Loucy (cell line): ENCODE measurements around the gene GRB10.

Experiments
- H2AFZ ChIP-seq: fragments of 200-600 bp; sonication (generic); 2 replicates; pipeline ENCODE4 v1.6.0; 2016; ENCODE audit warnings: antibody characterized with exemption, mild to moderate bottlenecking, low read length, moderate library complexity
- H3F3A ChIP-seq: fragments of 200-600 bp; 2 replicates; pipeline ENCODE4 v1.6.0; 2016; ENCODE audit warnings: antibody characterized with exemption, low read depth, mild to moderate bottlenecking
- H3K27me3 ChIP-seq: fragments of 200-600 bp; sonication (generic); 2 replicates; pipeline ENCODE4 v1.6.1; 2014; ENCODE audit warnings: low read length, mild to moderate bottlenecking; ENCODE audit not compliant: insufficient read depth, poor library complexity, severe bottlenecking
- H3K36me3 ChIP-seq: fragments of 200-600 bp; sonication (generic); 2 replicates; pipeline ENCODE4 v1.6.1; 2016; ENCODE audit warnings: low read length; ENCODE audit not compliant: insufficient read depth
- H3K4me1 ChIP-seq: fragments of 200-600 bp; sonication (generic); 2 replicates; pipeline ENCODE4 v1.5.1; 2014; ENCODE audit warnings: low read length, mild to moderate bottlenecking; ENCODE audit not compliant: insufficient read depth, poor library complexity, severe bottlenecking
- H3K4me2 ChIP-seq: fragments of 200-600 bp; sonication (generic); 2 replicates; pipeline ENCODE4 v1.6.0; 2014; ENCODE audit warnings: antibody characterized with exemption, low read length, low read depth, mild to moderate bottlenecking; ENCODE audit not compliant: poor library complexity, severe bottlenecking
- H3K4me3 ChIP-seq: fragments of 200-600 bp; sonication (generic); 2 replicates; pipeline ENCODE4 v1.5.1; 2014; ENCODE audit warnings: low read length, mild to moderate bottlenecking, mixed read lengths; ENCODE audit not compliant: poor library complexity, severe bottlenecking
- H3K79me2 ChIP-seq: fragments of 200-600 bp; sonication (generic); 2 replicates; pipeline ENCODE4 v1.6.1; 2014; ENCODE audit warnings: low read length; ENCODE audit not compliant: insufficient read depth
- H3K9ac ChIP-seq: fragments of 200-600 bp; sonication (generic); 2 replicates; pipeline ENCODE4 v1.6.0; 2014; ENCODE audit warnings: mild to moderate bottlenecking, low read depth, low read length, moderate library complexity; ENCODE audit not compliant: poor library complexity, severe bottlenecking
- H3K9me2 ChIP-seq: fragments of 200-600 bp; sonication (generic); replicated peaks from 2 replicates; pipeline ENCODE4 v1.6.1; 2016; ENCODE audit warnings: low read depth, low read length, mixed read lengths
- H3K9me3 ChIP-seq: fragments of 200-600 bp; sonication (generic); 2 replicates; pipeline ENCODE4 v1.6.1; 2014; ENCODE audit warnings: mild to moderate bottlenecking, antibody characterized with exemption, low read length, low read depth; ENCODE audit not compliant: insufficient read depth
- H4K20me1 ChIP-seq: fragments of 200-600 bp; sonication (generic); 2 replicates; pipeline ENCODE4 v1.6.0; 2014; ENCODE audit warnings: antibody characterized with exemption, low read length, mild to moderate bottlenecking; ENCODE audit not compliant: insufficient read depth, poor library complexity, severe bottlenecking
- EZH2phosphoT487 ChIP-seq: fragments of 200-600 bp; IDR thresholded peaks from 2 replicates; pipeline ENCODE4 v1.6.1; 2018; ENCODE audit warnings: antibody characterized with exemption, mild to moderate bottlenecking, moderate library complexity, borderline replicate concordance
- TF ChIP-seq, protein P1 (sequence below): fragments of 200-600 bp; sonication (generic); conservative IDR thresholded peaks from 2 replicates; pipeline ENCODE4 v1.5.1; 2014; ENCODE audit warnings: mild to moderate bottlenecking, antibody characterized with exemption, low read length

Gene GRB10

DNA sequence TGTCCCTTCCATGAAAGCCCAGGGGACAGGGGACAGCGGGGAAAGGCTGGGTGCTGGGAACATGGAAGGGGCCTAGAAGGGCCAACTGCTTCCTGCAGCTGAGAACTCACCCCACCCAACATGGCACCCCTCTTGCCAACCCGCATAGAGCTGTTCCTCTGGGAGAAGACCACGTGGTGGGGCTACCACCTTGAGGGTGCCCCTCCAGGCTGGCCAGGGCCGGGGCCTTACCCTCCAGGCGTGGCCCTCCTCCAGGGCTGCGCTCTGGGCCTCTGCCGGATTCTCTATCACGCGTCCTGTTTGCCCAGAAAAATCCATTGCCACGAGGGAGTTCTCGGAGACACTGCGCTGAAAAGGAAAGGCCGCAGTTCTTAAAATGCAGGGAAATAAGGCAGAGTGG is 177.6 kb downstream of the GRB10 start:
- Histone ChIP-seq H4K20me1 (no peaks in the 10 kb centered on the region), H3K4me2 (no peak overlapping the region), H3K9me3 (no peaks in the 10 kb centered on the region), H2AFZ (no peak overlapping the region), H3F3A (no peaks in the 10 kb centered on the region), H3K4me3 (no peak overlapping the region), H3K79me2 (no peaks in the 10 kb centered on the region), H3K9ac (no peak overlapping the region), H3K4me1 (peaks cover 3% of the 10 kb centered on the region), H3K36me3 (no peaks in the 10 kb centered on the region), H3K9me2 (no peaks in the 10 kb centered on the region), H3K27me3 (no peaks in the 10 kb centered on the region)
- no peak for TF ChIP-seq EZH2phosphoT487
- TF ChIP-seq, protein P1, sequence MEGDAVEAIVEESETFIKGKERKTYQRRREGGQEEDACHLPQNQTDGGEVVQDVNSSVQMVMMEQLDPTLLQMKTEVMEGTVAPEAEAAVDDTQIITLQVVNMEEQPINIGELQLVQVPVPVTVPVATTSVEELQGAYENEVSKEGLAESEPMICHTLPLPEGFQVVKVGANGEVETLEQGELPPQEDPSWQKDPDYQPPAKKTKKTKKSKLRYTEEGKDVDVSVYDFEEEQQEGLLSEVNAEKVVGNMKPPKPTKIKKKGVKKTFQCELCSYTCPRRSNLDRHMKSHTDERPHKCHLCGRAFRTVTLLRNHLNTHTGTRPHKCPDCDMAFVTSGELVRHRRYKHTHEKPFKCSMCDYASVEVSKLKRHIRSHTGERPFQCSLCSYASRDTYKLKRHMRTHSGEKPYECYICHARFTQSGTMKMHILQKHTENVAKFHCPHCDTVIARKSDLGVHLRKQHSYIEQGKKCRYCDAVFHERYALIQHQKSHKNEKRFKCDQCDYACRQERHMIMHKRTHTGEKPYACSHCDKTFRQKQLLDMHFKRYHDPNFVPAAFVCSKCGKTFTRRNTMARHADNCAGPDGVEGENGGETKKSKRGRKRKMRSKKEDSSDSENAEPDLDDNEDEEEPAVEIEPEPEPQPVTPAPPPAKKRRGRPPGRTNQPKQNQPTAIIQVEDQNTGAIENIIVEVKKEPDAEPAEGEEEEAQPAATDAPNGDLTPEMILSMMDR: no peak

DNA sequence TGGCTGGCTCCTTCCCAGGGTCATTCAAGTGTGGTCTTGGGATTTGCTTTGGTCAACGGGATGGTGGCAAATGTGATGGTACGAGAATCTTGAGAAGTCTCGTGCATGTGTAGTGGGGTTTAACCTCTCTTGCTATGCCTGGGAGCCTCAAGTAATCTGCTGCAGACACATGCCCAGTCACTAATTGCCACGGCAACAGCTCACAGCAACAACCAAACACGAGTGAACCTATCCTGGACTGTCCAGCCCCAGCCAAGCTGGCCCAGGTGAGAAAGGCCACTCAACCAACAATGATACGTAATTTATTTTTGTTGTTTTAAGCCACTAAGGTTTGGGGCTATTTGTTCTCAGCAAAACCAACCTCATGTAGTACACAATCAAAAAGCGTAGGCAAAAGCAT is 179.4 kb downstream of the GRB10 start:
- Histone ChIP-seq H3K36me3 (no peaks in the 10 kb centered on the region), H4K20me1 (no peaks in the 10 kb centered on the region)

DNA sequence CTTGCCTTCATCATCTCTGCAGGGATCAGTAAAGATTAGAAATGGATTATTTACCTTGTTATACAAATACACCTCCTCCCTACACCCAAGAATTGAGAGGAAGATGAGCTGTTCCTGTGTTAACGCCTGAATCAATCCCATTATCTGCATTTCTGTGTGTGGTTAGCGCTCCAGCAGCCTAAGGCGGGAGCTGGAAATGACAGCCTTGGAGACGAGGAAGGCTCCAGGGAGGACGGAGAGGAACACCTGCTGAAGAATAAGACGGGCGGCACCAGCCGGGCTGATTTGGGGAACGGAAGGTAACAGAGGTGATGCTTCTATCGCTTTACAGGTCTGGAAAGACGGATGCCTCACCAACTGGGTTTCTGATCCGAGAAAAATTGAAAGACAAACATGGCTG is 183.3 kb downstream of the GRB10 start:
- Histone ChIP-seq H3K4me3 (no peak overlapping the region), H3F3A (no peaks in the 10 kb centered on the region), H3K4me2 (no peak overlapping the region), H3K27me3 (no peaks in the 10 kb centered on the region), H4K20me1 (no peaks in the 10 kb centered on the region), H3K9me2 (no peaks in the 10 kb centered on the region), H3K4me1 (no peaks in the 10 kb centered on the region), H3K36me3 (no peaks in the 10 kb centered on the region), H2AFZ (no peak overlapping the region), H3K9ac (no peak overlapping the region), H3K9me3 (no peaks in the 10 kb centered on the region), H3K79me2 (no peaks in the 10 kb centered on the region)
- TF ChIP-seq EZH2phosphoT487: no peak
- TF ChIP-seq, protein P1: no peak

More for the DNA sequence above, 179.4 kb downstream of the GRB10 start:
- Histone ChIP-seq H3K9me2 (no peaks in the 10 kb centered on the region), H3K79me2 (no peaks in the 10 kb centered on the region), H3K9ac (no peak overlapping the region), H2AFZ (no peak overlapping the region), H3K27me3 (no peaks in the 10 kb centered on the region), H3K9me3 (no peaks in the 10 kb centered on the region), H3K4me3 (no peak overlapping the region), H3K4me2 (no peak overlapping the region), H3K4me1 (no peaks in the 10 kb centered on the region), H3F3A (no peaks in the 10 kb centered on the region)
- TF ChIP-seq EZH2phosphoT487: no peak
- TF ChIP-seq, protein P1: no peak
